H1 (cell line): ENCODE measurements around the gene NOX1. TPM values are rescaled to one million over a fixed set of nuclear protein-coding genes. Genes with fewer than 3 reads are reported as not detected.

Experiments used
- CTCF ChIA-PET: fragments of 300-600 bp; sonication (Branson Sonifier 250); formaldehyde crosslinking; loops from one replicate; lab custom pipeline; 2021; ENCODE audit not compliant: partially characterized antibody; lab: Charles Lee
- POLR2A ChIA-PET: fragments of 300-600 bp; sonication (Branson Sonifier 250); formaldehyde crosslinking; loops from one replicate; lab custom pipeline; 2021; ENCODE audit warnings: inconsistent platforms; ENCODE audit not compliant: partially characterized antibody; lab: Charles Lee
- DNase-seq, 2 experiments: peaks; one replicate each; pipeline versions ENCODE4 v3.0.0 to v3.0.0-alpha.2; 2010 to 2022; ENCODE audit warnings: low spot score in 2 of 2, low read depth in 1 of 2, mixed read lengths in 1 of 2
- FAIRE-seq: peaks from 2 replicates; lab custom pipeline; 2011; peaks lifted over from hg19 to GRCh38; lab: Jason Lieb, UNC
- H2AFZ ChIP-seq: 2 replicates; pipeline ENCODE4 v1.8.1; 2012; ENCODE audit warnings: low read length, inconsistent platforms
- H2AK5ac ChIP-seq: 2 replicates; pipeline ENCODE4 v1.6.1; 2013; ENCODE audit warnings: low read depth, low read length
- H2BK120ac ChIP-seq: replicated peaks from 2 replicates; pipeline ENCODE3; 2013; ENCODE audit warnings: low read depth, low read length, inconsistent platforms
- H2BK12ac ChIP-seq: 2 replicates; pipeline ENCODE4 v1.6.1; 2013; ENCODE audit warnings: low read depth, low read length
- H2BK15ac ChIP-seq: 2 replicates; pipeline ENCODE4 v1.6.1; 2013; ENCODE audit warnings: low read length
- H2BK20ac ChIP-seq: 2 replicates; pipeline ENCODE4 v1.6.1; 2013; ENCODE audit warnings: low read length
- H2BK5ac ChIP-seq: 2 replicates; pipeline ENCODE4 v1.6.1; 2013; ENCODE audit warnings: low read depth, low read length
- H3K14ac ChIP-seq: 2 replicates; pipeline ENCODE4 v1.6.1; 2013; ENCODE audit warnings: inconsistent platforms; ENCODE audit not compliant: insufficient read length
- H3K18ac ChIP-seq: 2 replicates; pipeline ENCODE4 v1.6.1; 2013; ENCODE audit warnings: low read length; ENCODE audit errors: extremely low read depth
- H3K23ac ChIP-seq: 2 replicates; pipeline ENCODE4 v1.6.1; 2013; ENCODE audit warnings: inconsistent platforms; ENCODE audit not compliant: insufficient read length
- H3K23me2 ChIP-seq: 2 replicates; pipeline ENCODE4 v1.6.1; 2013; ENCODE audit warnings: low read depth, low read length
- H3K27ac ChIP-seq: 2 replicates; pipeline ENCODE4 v1.6.1; 2011; ENCODE audit warnings: low read depth, low read length, inconsistent platforms
- H3K27me3 ChIP-seq, 4 experiments: replicated peaks in 1 of 4; 1 replicate in 1 of 4; 2 replicates in 3 of 4; pipeline versions ENCODE4 v1.6.1 to v1.8.1; 2011 to 2013; ENCODE audit warnings: low read length in 3 of 4, mild to moderate bottlenecking in 3 of 4, inconsistent platforms in 2 of 4, mixed read lengths in 2 of 4, moderate library complexity in 1 of 4; ENCODE audit not compliant: control insufficient read depth in 3 of 4, insufficient read depth in 3 of 4; ENCODE audit errors: extremely low read depth in 1 of 4
- H3K36me3 ChIP-seq, 4 experiments: 2 replicates each; pipeline versions ENCODE4 v1.6.1 to v1.8.1; 2011 to 2013; ENCODE audit warnings: mild to moderate bottlenecking in 4 of 4, low read length in 3 of 4, moderate library complexity in 2 of 4, control low read depth in 1 of 4, inconsistent platforms in 1 of 4; ENCODE audit not compliant: insufficient read depth in 4 of 4, control insufficient read depth in 2 of 4
- H3K4ac ChIP-seq: replicated peaks from 2 replicates; pipeline ENCODE3; 2013; ENCODE audit warnings: low read length, low read depth, mixed read lengths, inconsistent platforms; ENCODE audit not compliant: insufficient read length
- H3K4me1 ChIP-seq, 4 experiments: replicated peaks in 1 of 4; 1 replicate in 1 of 4; 2 replicates in 3 of 4; pipeline versions ENCODE4 v1.6.1 to v1.8.1; 2011 to 2013; ENCODE audit warnings: low read length in 3 of 4, inconsistent platforms in 2 of 4, mixed read lengths in 1 of 4; ENCODE audit not compliant: insufficient read depth in 4 of 4, control insufficient read depth in 3 of 4
- H3K4me2 ChIP-seq, 2 experiments: 2 replicates each; pipeline versions ENCODE4 v1.6.1 to v1.8.1; 2011 to 2013; ENCODE audit warnings: low read depth in 2 of 2, low read length in 2 of 2, control low read depth in 1 of 2, inconsistent platforms in 1 of 2, mild to moderate bottlenecking in 1 of 2; ENCODE audit not compliant: insufficient read depth in 1 of 2
- H3K4me3 ChIP-seq, 4 experiments: fragments of 200-600, 300-600 bp in 1 of 4; sonication (generic), shearing (Covaris generic), sonication (Bioruptor Twin) in 1 of 4; 2 replicates each; pipeline versions ENCODE4 v1.5.1 to v1.8.1; 2011 to 2016; ENCODE audit warnings: low read length in 4 of 4, low read depth in 3 of 4, control low read depth in 2 of 4, inconsistent platforms in 2 of 4, mild to moderate bottlenecking in 2 of 4, mixed read lengths in 1 of 4, moderate library complexity in 1 of 4; ENCODE audit not compliant: insufficient read depth in 2 of 4; ENCODE audit errors: extremely low read depth in 1 of 4
- H3K56ac ChIP-seq: replicated peaks from 2 replicates; pipeline ENCODE3; 2013; ENCODE audit warnings: low read depth, mild to moderate bottlenecking, mixed read lengths, low read length, inconsistent platforms; ENCODE audit not compliant: insufficient read length
- H3K79me1 ChIP-seq: 2 replicates; pipeline ENCODE4 v1.6.1; 2013; ENCODE audit warnings: low read depth, low read length, control low read depth
- H3K79me2 ChIP-seq, 2 experiments: 2 replicates each; pipeline versions ENCODE4 v1.6.1 to v1.8.1; 2012 to 2013; ENCODE audit warnings: low read length in 2 of 2, mild to moderate bottlenecking in 2 of 2, inconsistent platforms in 1 of 2; ENCODE audit not compliant: insufficient read depth in 2 of 2, control insufficient read depth in 1 of 2
- H3K9ac ChIP-seq, 4 experiments: replicated peaks in 1 of 4; 1 replicate in 1 of 4; 2 replicates in 3 of 4; pipeline versions ENCODE4 v1.6.1 to v1.8.1; 2011 to 2013; ENCODE audit warnings: low read depth in 3 of 4, low read length in 3 of 4, control low read depth in 2 of 4, mild to moderate bottlenecking in 2 of 4, moderate library complexity in 2 of 4, inconsistent platforms in 1 of 4; ENCODE audit errors: extremely low read depth in 1 of 4
- H3K9me3 ChIP-seq, 2 experiments: 2 replicates each; pipeline versions ENCODE4 v1.6.1 to v1.8.1; 2012 to 2013; ENCODE audit warnings: mild to moderate bottlenecking in 2 of 2, moderate library complexity in 2 of 2, control low read depth in 1 of 2, inconsistent platforms in 1 of 2, low read depth in 1 of 2, low read length in 1 of 2, mixed read lengths in 1 of 2; ENCODE audit not compliant: insufficient read depth in 2 of 2
- H4K20me1 ChIP-seq, 2 experiments: replicated peaks in 1 of 2; 2 replicates each; pipeline versions ENCODE3 to v1.8.1; 2011 to 2013; ENCODE audit warnings: inconsistent platforms in 2 of 2, low read length in 2 of 2, mild to moderate bottlenecking in 1 of 2; ENCODE audit not compliant: insufficient read depth in 2 of 2, control insufficient read depth in 1 of 2
- H4K5ac ChIP-seq: 2 replicates; pipeline ENCODE4 v1.6.1; 2013; ENCODE audit warnings: low read length, low read depth, mixed read lengths, inconsistent platforms; ENCODE audit not compliant: insufficient read length
- H4K8ac ChIP-seq: 2 replicates; pipeline ENCODE4 v1.8.0; 2013; ENCODE audit warnings: mild to moderate bottlenecking, moderate library complexity, low read length, inconsistent platforms; ENCODE audit not compliant: insufficient read depth; ENCODE audit errors: extremely low read depth
- H4K91ac ChIP-seq: replicated peaks from 2 replicates; pipeline ENCODE3; 2013; ENCODE audit warnings: low read length, mixed read lengths, inconsistent platforms; ENCODE audit not compliant: insufficient read length
- CHD1 ChIP-seq: IDR thresholded peaks from 2 replicates; pipeline ENCODE4 v1.6.1; 2012; ENCODE audit warnings: low read depth, low read length, improper control_type of control experiment
- GABPA ChIP-seq: IDR thresholded peaks from 2 replicates; pipeline ENCODE4 v1.6.1; 2011; ENCODE audit warnings: mild to moderate bottlenecking, low read length, moderate library complexity, borderline replicate concordance; ENCODE audit not compliant: insufficient read depth
- HDAC2 ChIP-seq, 2 experiments: fragments of 300-600 bp in 1 of 2; sonication (generic) in 1 of 2; IDR thresholded peaks; 2 replicates each; pipeline ENCODE4 v1.6.1; 2011 to 2012; ENCODE audit warnings: low read depth in 2 of 2, low read length in 2 of 2, mild to moderate bottlenecking in 2 of 2, moderate library complexity in 2 of 2, borderline replicate concordance in 1 of 2, inconsistent platforms in 1 of 2
- KDM1A ChIP-seq: fragments of 200-600, 300-600 bp; sonication (generic); IDR thresholded peaks from 2 replicates; pipeline ENCODE4 v1.7.1; 2016; ENCODE audit warnings: mild to moderate bottlenecking, low read length, borderline replicate concordance
- SRF ChIP-seq: IDR thresholded peaks from 2 replicates; pipeline ENCODE4 v1.6.1; 2011; ENCODE audit warnings: mild to moderate bottlenecking, low read depth, low read length, moderate library complexity
- WGBS, 2 experiments: shearing (Covaris generic) in 1 of 2; methylation state at CpG; one replicate each; pipeline versions ENCODE4 v1.1.6 to v1.1.7; 2013 to 2015; ENCODE audit warnings: low lambda C conversion rate in 2 of 2, mixed read lengths in 2 of 2, inconsistent platforms in 1 of 2, low coverage in 1 of 2, missing lambda C conversion rate in 1 of 2; ENCODE audit not compliant: insufficient replicate concordance in 2 of 2, insufficient coverage in 1 of 2, insufficient read length in 1 of 2; ENCODE audit errors: extremely low coverage in 1 of 2, missing lambda C conversion rate in 1 of 2; 5-methylcytosine and 5-hydroxymethylcytosine counted together
- polyA plus RNA-seq, 7 experiments: library from polyadenylated mRNA; depleted of rRNA in 3 of 7; stranded (reverse) in 5 of 7; unstranded in 2 of 7; fragments of >200 nt in 5 of 7; fragments of 200-250 nt in 2 of 7; gene quantifications; 1 replicate in 5 of 7; 2 replicates in 1 of 7; 4 replicates in 1 of 7; pipeline versions ENCODE4 v1.2.1 to v1.2.3, GENCODE V29; 2011 to 2013; ENCODE audit warnings: missing spikeins in 2 of 7, mixed read lengths in 2 of 7
- total RNA-seq: library from RNA; stranded (reverse); fragmentation: NEBNext Ultra II Directional; extraction: Animal tissue kit (Norgen Biotek cat#: 25700); gene quantifications from 2 replicates; pipeline ENCODE4 v1.2.1, GENCODE V29; 2021

Gene NOX1
- total and polyA plus RNA-seq, 2 of the 8 experiments (the other 6 are each of a cell fraction or from before 2014, with no cell fraction given), result not detected

- Histone ChIP-seq H3K27ac (no peak overlapping the region), H4K20me1 (no peaks in the 10 kb centered on the region), H3K9ac (no peak overlapping the region), H4K8ac (no peak overlapping the region), H4K5ac (no peak overlapping the region), H3K23ac (no peak overlapping the region), H2AFZ (no peak overlapping the region), H3K4ac (no peak overlapping the region), H3K56ac (no peak overlapping the region), H4K91ac (no peak overlapping the region), H2BK5ac (no peak overlapping the region), H3K36me3 (peaks cover 6 to 31% (median 23%) of the 10 kb centered on the region in 4 experiments), H3K4me1 (no peaks in the 10 kb centered on the region), H3K9me3 (no peaks in the 10 kb centered on the region), H3K79me1 (no peaks in the 10 kb centered on the region), H3K27me3 (no peaks in the 10 kb centered on the region), H3K23me2 (no peaks in the 10 kb centered on the region), H2BK20ac (no peak overlapping the region), H3K14ac (no peak overlapping the region), H2AK5ac (no peak overlapping the region), H2BK12ac (no peak overlapping the region), H3K18ac (no peak overlapping the region), H3K4me3 (no peak overlapping the region), H2BK120ac (no peak overlapping the region), H3K79me2 (no peaks in the 10 kb centered on the region), H3K4me2 (no peak overlapping the region), H2BK15ac (no peak overlapping the region)
- DNase-seq (no peak), FAIRE-seq (no peak)
- 86% methylated on average over 9 of the region's 9 CpGs; no CpG with 5 or more reads in 1 of the 2 experiments for WGBS, 2 experiments
- ChIA-PET POLR2A (interaction anchor here (0.6 kb wide), 1 partner anchor 8 kb away, joined by 3 read pairs; no protein-coding TSS in a partner anchor), CTCF (no interaction called here)
- TF ChIP-seq CHD1 (no peak), HDAC2 (IDR thresholded peaks at IDR 0.05; ENCODE audit: borderline replicate concordance in 1 of 2, low read depth in 2 of 2, low read length in 2 of 2) (no peak), GABPA (no peak), SRF (no peak), KDM1A (no peak)
These were observed 42.8 kb downstream of the NOX1 start for GRCh38 chrX:100831219-100831946.
